Skin of body (tissue), 2 donors: Measurements from ENCODE around the gene MAPK4. TPM values are rescaled to one million over a fixed set of nuclear protein-coding genes. Genes with fewer than 3 reads are reported as not detected.

Source experiments
- DNase-seq: peaks from one replicate; lab custom pipeline; 2025; lab: John Stamatoyannopoulos, UW
- total RNA-seq: library from RNA; depleted of rRNA; stranded (reverse); fragments of >200 nt; gene quantifications from one replicate; pipeline ENCODE4 v1.2.3, GENCODE V29; 2014

Gene MAPK4
- total RNA-seq, 1 donor from 2014 or later: 1.8 TPM

- DNase-seq: no peak
Observed at GRCh38 chr18:50623694-50624352, 63.9 kb downstream of the MAPK4 start.

- no peak for DNase-seq
Observed at GRCh38 chr18:50624981-50625380, 65.1 kb downstream of the MAPK4 start.

- no peak for DNase-seq
Observed at GRCh38 chr18:50626317-50626716, 66.4 kb downstream of the MAPK4 start.

GRCh38 chr18:50627594-50628532 is 68.0 kb downstream of the MAPK4 start:
- DNase-seq: peak; percentile 14

GRCh38 chr18:50628533-50628905 is 68.6 kb downstream of the MAPK4 start:
- DNase-seq: no peak

GRCh38 chr18:50629148-50629631 is 69.3 kb downstream of the MAPK4 start:
- DNase-seq: peak; percentile 13

GRCh38 chr18:50630895-50631294 is 71.0 kb downstream of the MAPK4 start:
- DNase-seq: no peak

- DNase-seq: no peak
Observed at GRCh38 chr18:50632895-50633515, 73.1 kb downstream of the MAPK4 start.

GRCh38 chr18:50633992-50634391 is 74.1 kb downstream of the MAPK4 start:
- no peak for DNase-seq

GRCh38 chr18:50636366-50637057 is 76.6 kb downstream of the MAPK4 start:
- no peak for DNase-seq

GRCh38 chr18:50638016-50638883 is 78.4 kb downstream of the MAPK4 start:
- no peak for DNase-seq

- DNase-seq: no peak
Observed at GRCh38 chr18:50638884-50639420, 79.1 kb downstream of the MAPK4 start.

- no peak for DNase-seq
Observed at GRCh38 chr18:50639711-50640110, 79.8 kb downstream of the MAPK4 start.

- no peak for DNase-seq
Observed at GRCh38 chr18:50642439-50642838, 82.6 kb downstream of the MAPK4 start.

GRCh38 chr18:50644146-50644545 is 84.3 kb downstream of the MAPK4 start:
- DNase-seq: no peak

GRCh38 chr18:50644807-50645206 is 84.9 kb downstream of the MAPK4 start:
- no peak for DNase-seq

GRCh38 chr18:50647237-50647636 is 87.3 kb downstream of the MAPK4 start:
- no peak for DNase-seq

- no peak for DNase-seq
Observed at GRCh38 chr18:50647792-50648191, 87.9 kb downstream of the MAPK4 start.

- DNase-seq: no peak
Observed at GRCh38 chr18:50649821-50650220, 89.9 kb downstream of the MAPK4 start.

GRCh38 chr18:50651334-50651733 is 91.4 kb downstream of the MAPK4 start:
- DNase-seq: no peak
